GM18868 (cell line): ENCODE measurements around the gene ZBTB44.
"Not testable (repeated sequence)": the region's sequence is repeated elsewhere in the genome, so short reads cannot be mapped to it uniquely, and the experiment has no call there.

Experiments
- ATAC-seq: cut with Tn5 transposase; IDR thresholded peaks from one replicate; pipeline ENCODE4 v1.9.1; 2021; ENCODE audit warnings: mild to moderate bottlenecking, moderate library complexity; ENCODE audit not compliant: unreplicated experiment

ZBTB44 gene

DNA sequence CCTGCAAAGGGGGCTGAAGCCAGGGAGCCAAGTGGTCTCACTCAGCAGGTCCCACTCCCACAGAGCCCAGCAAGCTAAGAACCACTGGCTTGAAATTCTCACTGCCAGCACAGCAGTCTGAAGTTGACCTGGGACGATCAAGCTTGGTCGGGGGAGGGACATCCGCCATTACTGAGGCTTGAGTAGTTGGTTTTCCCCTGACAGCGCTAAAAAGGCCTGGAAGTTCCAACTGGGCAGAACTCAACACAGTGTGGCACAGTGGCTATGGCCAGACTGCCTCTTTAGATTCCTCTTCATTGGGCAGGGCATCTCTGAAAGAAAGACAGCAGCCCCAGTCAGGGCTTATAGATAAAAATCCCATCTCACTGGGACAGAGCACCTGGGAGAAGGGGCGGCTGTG lies 64.8 kb downstream of the ZBTB44 start:
- ATAC-seq: not testable (repeated sequence)

DNA sequence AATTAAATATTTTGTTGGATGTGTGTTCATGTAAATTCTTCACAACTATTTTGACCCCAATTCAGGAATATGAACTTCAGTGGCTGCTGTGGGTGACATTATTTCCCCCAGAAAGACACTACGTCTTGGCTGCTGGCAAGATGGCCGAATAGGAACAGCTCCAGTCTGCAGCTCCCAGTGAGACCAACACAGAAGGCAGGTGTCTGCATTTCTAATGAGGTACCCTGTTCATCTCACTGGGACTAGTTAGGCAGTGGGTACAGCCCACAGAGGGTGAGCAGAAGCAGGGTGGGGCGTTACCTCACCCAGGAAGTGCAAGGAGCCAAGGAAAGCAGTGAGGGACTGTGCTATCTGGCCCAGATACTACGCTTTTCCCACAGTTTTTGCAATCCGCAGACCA lies 65.3 kb downstream of the ZBTB44 start:
- no peak for ATAC-seq

GRCh38 chr11:130247319-130247718 lies 67.4 kb downstream of the ZBTB44 start:
- ATAC-seq: no peak

GRCh38 chr11:130246738-130247137 lies 68.0 kb downstream of the ZBTB44 start:
- ATAC-seq: no peak

DNA sequence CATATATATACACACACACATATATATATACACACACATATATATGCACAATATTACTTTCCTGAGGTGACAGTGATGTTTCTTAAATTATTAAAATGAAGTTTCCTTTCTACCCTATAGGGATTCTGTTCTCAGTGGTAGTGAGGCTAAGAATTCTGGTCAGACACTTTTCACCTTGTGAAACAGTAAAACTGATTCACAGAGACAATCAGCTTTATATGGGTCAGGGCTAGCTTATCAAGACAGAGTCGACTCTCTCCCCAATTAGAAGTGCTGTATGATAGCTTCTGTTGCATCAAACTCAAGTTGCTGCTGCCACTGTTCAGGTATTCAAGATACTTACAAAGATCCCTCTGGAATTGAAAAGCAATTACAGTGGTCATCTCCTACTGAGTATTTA lies 68.4 kb downstream of the ZBTB44 start:
- ATAC-seq: no peak

DNA sequence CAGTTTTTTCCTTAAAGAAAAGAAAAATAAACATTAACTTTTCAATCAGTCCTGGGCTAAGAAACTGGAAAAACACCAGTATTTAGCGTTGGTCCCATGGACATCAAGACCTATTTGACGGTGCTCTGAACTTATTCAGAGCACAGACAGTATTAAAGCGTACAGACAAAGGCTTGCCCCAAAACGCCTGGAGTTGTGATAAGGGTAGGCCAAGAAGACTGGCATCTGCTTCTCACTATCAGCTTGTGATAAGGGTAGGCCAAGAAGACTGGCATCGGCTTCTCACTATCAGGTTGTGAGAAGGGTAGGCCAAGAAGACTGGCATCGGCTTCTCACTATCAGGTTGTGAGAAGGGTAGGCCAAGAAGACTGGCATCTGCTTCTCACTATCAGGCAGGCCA lies 69.3 kb downstream of the ZBTB44 start:
- ATAC-seq: not testable (repeated sequence)

GRCh38 chr11:130244848-130245247 lies 69.9 kb downstream of the ZBTB44 start:
- ATAC-seq: no peak

- peak; percentile 71 for ATAC-seq
Measured at GRCh38 chr11:130243816-130244215, 70.9 kb downstream of the ZBTB44 start.

- no peak for ATAC-seq
Measured at GRCh38 chr11:130241713-130242112, 73.0 kb downstream of the ZBTB44 start.

GRCh38 chr11:130237282-130238006 lies 77.3 kb downstream of the ZBTB44 start:
- ATAC-seq: peak; percentile 75

DNA sequence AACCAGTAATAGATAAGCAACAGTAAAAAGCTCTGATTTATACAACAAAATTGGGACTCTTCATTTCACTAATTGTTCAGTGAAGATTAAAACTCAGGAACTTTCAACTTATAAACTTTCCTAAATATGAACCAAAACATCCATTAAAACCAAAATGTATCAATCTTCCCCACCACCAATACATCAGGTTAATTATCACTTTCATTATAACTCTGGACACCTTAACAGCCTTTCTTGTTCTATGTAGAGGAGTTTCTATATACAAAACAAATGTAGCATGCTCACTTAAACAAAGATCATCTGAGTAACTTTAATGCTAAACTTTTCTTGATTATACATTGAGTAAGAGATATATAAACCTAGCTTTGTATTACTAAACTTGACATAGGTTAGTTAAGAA lies 80.4 kb downstream of the ZBTB44 start:
- no peak for ATAC-seq

DNA sequence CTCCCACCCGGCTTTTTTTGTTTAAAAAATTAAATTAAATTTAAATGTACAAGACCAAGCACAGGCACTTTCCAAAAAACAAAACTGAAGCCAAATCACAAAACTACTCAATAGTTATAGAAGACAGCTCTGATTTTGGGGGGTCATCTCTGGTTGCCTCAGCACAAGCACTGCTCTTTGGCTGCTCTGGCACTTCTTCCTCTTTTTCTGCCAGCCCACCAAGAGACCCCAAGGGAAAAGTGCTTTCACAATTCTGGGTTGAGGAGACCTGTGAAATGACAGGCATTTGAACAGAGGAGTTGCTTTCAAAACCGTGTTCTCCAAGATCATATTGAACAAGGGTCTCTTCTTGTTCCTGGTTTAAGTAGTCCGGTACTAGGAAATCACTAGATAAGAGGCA lies 80.8 kb downstream of the ZBTB44 start:
- ATAC-seq: not testable (repeated sequence)

DNA sequence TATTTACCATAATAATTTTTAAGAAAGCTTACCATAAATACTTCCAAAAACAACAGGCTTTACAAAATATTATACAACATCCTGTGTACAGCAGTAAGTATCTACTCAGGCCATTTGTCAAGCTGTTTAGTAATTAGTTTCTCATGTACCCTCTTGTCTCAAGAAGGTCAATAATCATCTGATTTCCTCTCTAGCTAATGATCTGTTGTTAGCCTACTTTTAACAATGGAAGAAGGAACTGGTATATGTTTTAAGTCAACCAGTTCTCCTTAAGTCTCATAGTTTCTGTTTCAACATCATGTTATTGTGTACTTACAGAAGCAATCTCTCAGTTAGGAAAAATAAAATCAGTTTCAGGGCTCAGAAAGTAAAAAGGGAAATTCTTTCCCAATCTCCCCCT lies 81.2 kb downstream of the ZBTB44 start:
- ATAC-seq: not testable (repeated sequence)

GRCh38 chr11:130227373-130227772 lies 87.3 kb downstream of the ZBTB44 start:
- ATAC-seq: no peak

DNA sequence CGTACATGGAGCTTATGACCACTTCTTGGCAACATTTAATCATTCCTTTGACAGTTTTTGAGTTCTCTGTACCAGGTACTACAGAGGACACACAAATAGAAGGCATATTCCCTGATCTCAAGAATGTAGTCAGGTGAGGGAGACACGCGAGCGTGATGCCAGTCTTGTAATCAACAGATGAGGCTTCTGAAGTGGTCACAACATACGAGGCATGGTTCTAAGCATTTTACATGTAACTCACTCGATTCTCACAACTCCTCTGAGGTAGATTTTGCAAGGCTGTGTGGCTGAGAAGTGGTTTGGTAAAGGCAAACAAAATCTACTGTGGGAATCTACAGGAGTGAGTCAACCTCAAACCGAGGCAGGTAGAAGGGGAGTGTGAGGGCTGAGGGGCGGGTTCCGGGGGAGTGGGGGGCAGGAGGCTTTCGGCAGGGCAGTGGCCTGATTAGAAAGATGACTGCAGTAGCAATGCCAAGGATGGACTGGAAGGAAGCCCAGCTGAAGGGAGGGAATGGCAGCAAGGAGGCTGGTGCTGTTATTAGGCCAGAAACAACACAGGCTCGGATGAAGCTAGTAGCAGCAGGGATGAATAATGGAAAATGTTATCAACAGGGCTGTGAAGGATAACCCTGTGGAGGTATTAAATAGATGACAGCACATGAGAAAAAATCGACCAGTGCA lies 91.3 kb downstream of the ZBTB44 start:
- ATAC-seq: no peak

- no peak for ATAC-seq
Measured at GRCh38 chr11:130220311-130221035, 94.2 kb downstream of the ZBTB44 start.

GRCh38 chr11:130219148-130219547 lies 95.6 kb downstream of the ZBTB44 start:
- ATAC-seq: no peak

DNA sequence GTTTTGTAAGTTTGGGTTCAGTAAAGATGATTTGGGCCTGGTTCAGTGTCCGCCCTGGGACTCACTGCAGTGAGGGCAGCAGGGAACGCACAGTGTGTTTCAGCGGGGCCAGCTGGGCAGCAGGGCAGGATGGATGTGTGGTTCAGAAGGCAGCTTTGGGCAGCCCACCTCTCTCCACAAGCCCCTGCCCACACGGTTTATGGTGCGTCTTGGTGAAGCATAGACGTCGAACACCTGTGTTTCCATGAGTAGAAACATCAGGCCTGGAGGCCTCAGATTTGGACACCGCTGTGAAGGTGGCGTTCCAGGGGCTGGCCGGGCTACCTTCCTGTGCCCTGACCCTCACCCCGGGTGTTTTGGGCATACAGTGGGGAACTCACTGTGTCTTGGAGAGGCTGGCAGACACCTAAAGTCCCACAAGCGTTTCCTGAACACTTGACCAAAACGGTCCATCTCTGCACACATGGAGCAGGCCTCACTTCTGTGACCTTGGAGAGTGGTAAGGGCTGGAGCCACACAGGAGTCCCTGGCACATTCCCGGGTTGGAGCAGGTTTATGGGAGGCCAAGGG lies 96.1 kb downstream of the ZBTB44 start:
- no peak for ATAC-seq

GRCh38 chr11:130217133-130218031 lies 97.3 kb downstream of the ZBTB44 start:
- no peak for ATAC-seq

- ATAC-seq: no peak
Measured at GRCh38 chr11:130216591-130217132, 98.1 kb downstream of the ZBTB44 start.
